ENCODE measurements around the gene VPS39. TPM values are rescaled to one million over a fixed set of nuclear protein-coding genes. Genes with fewer than 3 reads are reported as not detected.

Gene VPS39
- total RNA-seq, 4 donors from 2014 or later = 105 to 354 (median 153) TPM

GRCh38 chr15:42228036-42228435 is 19.9 kb upstream of the VPS39 start:
- H3K27me3 ChIP-seq = no peaks in the 10 kb centered on the region
- peaks cover 0 to 4% (median 2%) of the 10 kb centered on the region in 4 donors for H3K4me1 ChIP-seq
- in situ Hi-C loops (cut with MboI; ENCODE audit: low pct_ligation_motif_present in 1 of 4, low pct_unique_long_range_greater_than_20kb in 1 of 4, low sequenced_read_pairs in 3 of 4) (no loop called here), intact Hi-C loops (cut with DNase I; ENCODE audit: low total_unique reads) (no loop called here)
- no peak for TF ChIP-seq POLR2A (IDR thresholded peaks at IDR 0.05)
- no peak for TF ChIP-seq EP300 (IDR thresholded peaks at IDR 0.05; ENCODE audit: low read depth)
- no peak for TF ChIP-seq POLR2AphosphoS5 (IDR thresholded peaks at IDR 0.05)
- TF ChIP-seq CTCF (IDR thresholded peaks at IDR 0.05) = no peak
- 9 to 33% methylated on average over 1 of the region's 1 CpG for WGBS, 2 donors (ENCODE audit: low coverage in 1 of 2)
- H3K36me3 ChIP-seq = peaks cover 0 to 68% (median 26%) of the 10 kb centered on the region in 4 donors
- no peak overlapping the region for H3K27ac ChIP-seq
- no peak overlapping the region for H3K4me3 ChIP-seq
- DNase-seq = no peak
- H3K9me3 ChIP-seq = no peaks in the 10 kb centered on the region

- no peaks in the 10 kb centered on the region for H3K9me3 ChIP-seq
- H3K27me3 ChIP-seq = no peaks in the 10 kb centered on the region
- peaks cover 0 to 65% (median 26%) of the 10 kb centered on the region in 4 donors for H3K36me3 ChIP-seq
- in situ Hi-C loops (cut with MboI; ENCODE audit: low pct_ligation_motif_present in 1 of 4, low pct_unique_long_range_greater_than_20kb in 1 of 4, low sequenced_read_pairs in 3 of 4) = no loop called here
- TF ChIP-seq POLR2AphosphoS5 (IDR thresholded peaks at IDR 0.05) = no peak
- TF ChIP-seq POLR2A (IDR thresholded peaks at IDR 0.05) = no peak
- TF ChIP-seq CTCF (IDR thresholded peaks at IDR 0.05) = no peak
- TF ChIP-seq EP300 (IDR thresholded peaks at IDR 0.05; ENCODE audit: low read depth) = no peak
- WGBS, 2 donors (ENCODE audit: low coverage in 1 of 2) = 91 to 93% methylated on average over 5 of the region's 5 CpGs
- H3K4me1 ChIP-seq = peaks cover 0 to 4% (median 2%) of the 10 kb centered on the region in 4 donors
- no peak overlapping the region for H3K27ac ChIP-seq
- H3K4me3 ChIP-seq = no peak overlapping the region
- intact Hi-C loops (cut with DNase I; ENCODE audit: low total_unique reads) = loop anchor here (1.0 kb wide), 1 partner anchor 54 kb away; no protein-coding TSS in a partner anchor
- no peak for DNase-seq
These were observed 18.5 kb upstream of the VPS39 start for GRCh38 chr15:42226648-42227047.

GRCh38 chr15:42220216-42220615 is 12.1 kb upstream of the VPS39 start:
- intact Hi-C loops (cut with DNase I; ENCODE audit: low total_unique reads) (no loop called here), in situ Hi-C loops (cut with MboI; ENCODE audit: low pct_ligation_motif_present in 1 of 4, low pct_unique_long_range_greater_than_20kb in 1 of 4, low sequenced_read_pairs in 3 of 4) (no loop called here)
- Histone ChIP-seq H3K27me3 (no peaks in the 10 kb centered on the region), H3K9me3 (no peaks in the 10 kb centered on the region), H3K4me1 (no peaks in the 10 kb centered on the region), H3K27ac (no peak overlapping the region), H3K4me3 (no peak overlapping the region), H3K36me3 (peaks cover 0 to 65% (median 23%) of the 10 kb centered on the region in 4 donors)
- WGBS, 2 donors (ENCODE audit: low coverage in 1 of 2) = 49 to 50% methylated on average over 2 of the region's 2 CpGs
- DNase-seq = no peak
- TF ChIP-seq EP300 (IDR thresholded peaks at IDR 0.05; ENCODE audit: low read depth) (no peak), POLR2A (IDR thresholded peaks at IDR 0.05) (no peak), POLR2AphosphoS5 (IDR thresholded peaks at IDR 0.05) (no peak), CTCF (IDR thresholded peaks at IDR 0.05) (no peak)

- peaks cover 0 to 65% (median 22%) of the 10 kb centered on the region in 4 donors for H3K36me3 ChIP-seq
- in situ Hi-C loops (cut with MboI; ENCODE audit: low pct_ligation_motif_present in 1 of 4, low pct_unique_long_range_greater_than_20kb in 1 of 4, low sequenced_read_pairs in 3 of 4) (no loop called here), intact Hi-C loops (cut with DNase I; ENCODE audit: low total_unique reads) (no loop called here)
- DNase-seq = no peak
- no peaks in the 10 kb centered on the region for H3K27me3 ChIP-seq
- H3K27ac ChIP-seq = no peak overlapping the region
- TF ChIP-seq EP300 (IDR thresholded peaks at IDR 0.05; ENCODE audit: low read depth) = no peak
- no peak for TF ChIP-seq POLR2AphosphoS5 (IDR thresholded peaks at IDR 0.05)
- TF ChIP-seq POLR2A (IDR thresholded peaks at IDR 0.05) = no peak
- no peak for TF ChIP-seq CTCF (IDR thresholded peaks at IDR 0.05)
- no peaks in the 10 kb centered on the region for H3K9me3 ChIP-seq
- 20 to 31% methylated on average over 2 of the region's 2 CpGs for WGBS, 2 donors (ENCODE audit: low coverage in 1 of 2)
- no peaks in the 10 kb centered on the region for H3K4me1 ChIP-seq
- no peak overlapping the region for H3K4me3 ChIP-seq
These were observed 11.0 kb upstream of the VPS39 start for GRCh38 chr15:42218953-42219592.
